Brain microvascular endothelial cell (primary cell): ENCODE data around the gene TM9SF4.

ENCODE experiments used
- DNase-seq: peaks from one replicate; pipeline ENCODE4 v3.0.0-alpha.2; 2020
- H3K27ac ChIP-seq: fragments of 250-450 bp; sonication (Bioruptor Pico); 2 replicates; pipeline ENCODE4 v1.5.1; 2020; ENCODE audit warnings: mild to moderate bottlenecking, moderate library complexity
- H3K27me3 ChIP-seq: fragments of 250-450 bp; sonication (Bioruptor Pico); replicated peaks from 2 replicates; pipeline ENCODE4 v1.5.1; 2020; ENCODE audit warnings: mild to moderate bottlenecking
- H3K36me3 ChIP-seq: fragments of 250-450 bp; sonication (Bioruptor Pico); replicated peaks from 2 replicates; pipeline ENCODE4 v1.5.1; 2020; ENCODE audit warnings: mild to moderate bottlenecking
- H3K4me3 ChIP-seq: 2 replicates; pipeline ENCODE4 v1.5.1; 2011; ENCODE audit warnings: low read depth, mild to moderate bottlenecking, control low read depth, low read length, moderate library complexity
- CTCF ChIP-seq: IDR thresholded peaks from 2 replicates; pipeline ENCODE4 v1.5.1; 2011; ENCODE audit warnings: low read depth, mild to moderate bottlenecking, moderate library complexity, low read length, control low read depth, inconsistent platforms; ENCODE audit errors: missing control alignments
- in situ Hi-C: cut with HindIII; loops from 2 replicates; pipeline ENCODE4 v1.10.0; 2017; ENCODE audit warnings: low sequenced_read_pairs, low pct_ligation_motif_present

The TM9SF4 gene

GRCh38 chr20:32199006-32199405, 89.5 kb downstream of the TM9SF4 start:
- Histone ChIP-seq H3K27me3 (no peaks in the 10 kb centered on the region), H3K4me3 (no peak overlapping the region), H3K27ac (no peak overlapping the region), H3K36me3 (peaks cover 49% of the 10 kb centered on the region)
- in situ Hi-C loops: no loop called here
- no peak for TF ChIP-seq CTCF
- DNase-seq: no peak

- no peak for DNase-seq
- in situ Hi-C loops: no loop called here
- no peak overlapping the region for H3K27ac ChIP-seq
- TF ChIP-seq CTCF: no peak
- peaks cover 37% of the 10 kb centered on the region for H3K36me3 ChIP-seq
- no peaks in the 10 kb centered on the region for H3K27me3 ChIP-seq
- no peak overlapping the region for H3K4me3 ChIP-seq
Measured at GRCh38 chr20:32201296-32201976, 91.9 kb downstream of the TM9SF4 start.

- Histone ChIP-seq H3K36me3 (peaks cover 35% of the 10 kb centered on the region), H3K27me3 (no peaks in the 10 kb centered on the region), H3K27ac (no peak overlapping the region), H3K4me3 (no peak overlapping the region)
- in situ Hi-C loops: no loop called here
- TF ChIP-seq CTCF: no peak
- DNase-seq: no peak
Measured at GRCh38 chr20:32201977-32202363, 92.5 kb downstream of the TM9SF4 start.

DNA sequence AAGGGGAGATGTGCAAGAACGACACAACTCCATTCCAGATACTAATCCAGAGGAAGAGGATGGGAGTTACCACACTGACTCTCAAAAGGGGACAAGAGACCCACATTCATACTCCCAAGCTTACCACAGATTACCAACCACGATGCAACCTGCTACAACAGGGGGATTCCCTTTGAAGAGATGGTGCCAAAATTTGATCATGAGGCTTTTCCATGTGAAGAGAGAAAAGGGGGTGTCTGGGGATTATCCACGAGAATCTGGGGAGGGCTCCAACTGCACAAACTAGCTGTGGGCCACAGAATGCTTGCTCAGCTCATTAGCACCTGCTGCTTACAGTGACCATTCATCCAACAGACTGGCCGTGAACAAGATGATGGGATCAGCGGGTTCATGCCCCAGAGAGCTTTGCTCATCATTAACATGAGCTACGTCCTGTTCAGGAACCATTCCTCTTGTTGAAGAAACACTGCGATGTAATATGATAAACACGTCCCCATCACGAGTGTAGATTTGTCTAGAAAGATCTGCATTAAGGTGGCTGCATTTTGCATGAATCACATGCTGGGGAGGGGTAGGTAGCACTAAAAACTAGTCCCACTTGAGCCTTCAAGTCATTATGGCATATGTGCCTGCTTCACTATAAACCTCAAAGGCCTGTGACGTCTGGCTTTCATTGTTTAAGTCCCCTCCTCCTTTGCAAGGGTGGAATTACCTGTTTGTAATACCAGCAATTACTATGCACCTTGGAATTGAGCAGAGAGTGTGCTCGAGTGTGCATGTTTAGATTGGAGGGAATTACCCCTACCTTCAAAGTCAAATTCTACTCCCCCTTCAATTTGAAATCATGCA, 94.1 kb downstream of the TM9SF4 start:
- Histone ChIP-seq H3K36me3 (peaks cover 25% of the 10 kb centered on the region), H3K27ac (no peak overlapping the region), H3K4me3 (no peak overlapping the region), H3K27me3 (no peaks in the 10 kb centered on the region)
- in situ Hi-C loops: no loop called here
- TF ChIP-seq CTCF: no peak
- DNase-seq: no peak

GRCh38 chr20:32204205-32205109, 94.9 kb downstream of the TM9SF4 start:
- no peak for TF ChIP-seq CTCF
- Histone ChIP-seq H3K4me3 (no peak overlapping the region), H3K36me3 (peaks cover 16% of the 10 kb centered on the region), H3K27me3 (no peaks in the 10 kb centered on the region), H3K27ac (no peak overlapping the region)
- no peak for DNase-seq
- in situ Hi-C loops: no loop called here
